Measurements from ENCODE around the gene HSPA12B. TPM values are rescaled to one million over a fixed set of nuclear protein-coding genes. Genes with fewer than 3 reads are reported as not detected.

HSPA12B gene
- total RNA-seq, 1 donor from 2014 or later: not detected

DNA sequence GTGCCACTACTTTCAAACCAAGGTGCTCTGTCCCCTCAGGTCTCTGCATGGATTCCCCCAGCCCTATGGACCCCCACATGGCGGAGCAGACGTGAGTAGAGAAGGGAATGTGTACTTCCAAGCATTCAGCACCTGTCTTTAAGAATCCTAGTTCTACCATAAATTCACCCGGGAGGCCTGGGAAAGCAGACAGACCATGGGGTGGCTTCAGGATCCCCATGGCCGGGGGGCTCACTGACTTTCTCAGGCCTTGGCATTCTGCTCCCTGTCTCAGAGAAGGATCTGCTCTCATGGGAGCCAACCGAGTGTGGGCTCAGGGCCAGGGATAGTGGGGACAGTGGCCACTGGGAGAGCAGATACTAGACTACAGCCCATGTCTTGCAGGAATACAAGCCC, 65.9 kb downstream of the HSPA12B start:
- no peaks in the 10 kb centered on the region for H3K9me3 Mint-ChIP-seq (ENCODE audit: unreplicated experiment)

GRCh38 chr20:3798908-3799248, 66.4 kb downstream of the HSPA12B start:
- no peak for DNase-seq (ENCODE audit: extremely low spot score, unreplicated experiment)
- peaks cover 74% of the 10 kb centered on the region for H3K4me1 Mint-ChIP-seq (ENCODE audit: unreplicated experiment)
- H3K9me3 Mint-ChIP-seq (ENCODE audit: unreplicated experiment): no peaks in the 10 kb centered on the region
- peak overlapping the region; percentile 94 for H3K4me3 Mint-ChIP-seq (ENCODE audit: unreplicated experiment)
- peak overlapping the region; percentile 90 for H3K27ac Mint-ChIP-seq (ENCODE audit: unreplicated experiment)
- H3K36me3 Mint-ChIP-seq (ENCODE audit: unreplicated experiment): peaks cover 46% of the 10 kb centered on the region
- no peak for TF ChIP-seq CTCF (IDR thresholded peaks at IDR 0.05)
- H3K27me3 Mint-ChIP-seq (ENCODE audit: unreplicated experiment): no peaks in the 10 kb centered on the region

More for the DNA sequence above, 65.9 kb downstream of the HSPA12B start:
- H3K27ac Mint-ChIP-seq (ENCODE audit: unreplicated experiment): peak overlapping the region; percentile 90
- H3K4me3 Mint-ChIP-seq (ENCODE audit: unreplicated experiment): peak overlapping the region; percentile 94
- H3K36me3 Mint-ChIP-seq (ENCODE audit: unreplicated experiment): peaks cover 41% of the 10 kb centered on the region
- H3K27me3 Mint-ChIP-seq (ENCODE audit: unreplicated experiment): no peaks in the 10 kb centered on the region
- no peak for TF ChIP-seq CTCF (IDR thresholded peaks at IDR 0.05)
- H3K4me1 Mint-ChIP-seq (ENCODE audit: unreplicated experiment): peaks cover 69% of the 10 kb centered on the region
- DNase-seq (ENCODE audit: extremely low spot score, unreplicated experiment): no peak

DNA sequence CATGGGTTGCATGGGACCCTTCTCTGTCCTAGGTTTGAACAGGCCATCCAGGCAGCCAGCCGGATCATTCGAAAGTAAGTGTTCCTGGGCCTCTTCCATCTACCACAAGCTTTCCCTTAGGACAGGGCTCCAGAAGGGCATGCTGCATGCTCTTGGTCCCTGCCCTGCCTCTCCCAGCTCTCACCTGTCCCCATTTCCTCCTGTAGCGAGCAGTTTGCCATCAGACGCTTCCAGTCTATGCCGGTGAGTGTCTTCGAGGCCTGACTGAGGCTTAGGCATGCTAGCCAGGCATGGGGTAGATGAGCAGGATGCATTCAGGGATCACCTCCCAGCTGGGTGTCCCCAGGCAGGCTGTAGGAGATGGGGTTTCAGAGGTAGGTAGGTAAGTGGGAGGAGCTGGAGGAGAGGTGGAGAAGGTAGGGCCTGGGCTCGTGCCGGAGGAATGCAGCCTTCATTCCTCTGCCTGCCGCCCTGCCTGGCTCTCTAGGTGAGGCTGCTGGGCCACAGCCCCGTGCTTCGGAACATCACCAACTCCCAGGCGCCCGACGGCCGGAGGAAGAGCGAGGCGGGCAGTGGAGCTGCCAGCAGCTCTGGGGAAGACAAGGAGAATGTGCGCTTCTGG, 67.9 kb downstream of the HSPA12B start:
- no peak for TF ChIP-seq CTCF (IDR thresholded peaks at IDR 0.05)
- no peak for DNase-seq (ENCODE audit: extremely low spot score, unreplicated experiment)
- peak overlapping the region; percentile 32 for H3K4me3 Mint-ChIP-seq (ENCODE audit: unreplicated experiment)
- H3K4me1 Mint-ChIP-seq (ENCODE audit: unreplicated experiment): peaks cover 84% of the 10 kb centered on the region
- no peaks in the 10 kb centered on the region for H3K9me3 Mint-ChIP-seq (ENCODE audit: unreplicated experiment)
- H3K27ac Mint-ChIP-seq (ENCODE audit: unreplicated experiment): peak overlapping the region; percentile 64
- H3K27me3 Mint-ChIP-seq (ENCODE audit: unreplicated experiment): no peaks in the 10 kb centered on the region
- peaks cover 59% of the 10 kb centered on the region for H3K36me3 Mint-ChIP-seq (ENCODE audit: unreplicated experiment)

- H3K4me3 Mint-ChIP-seq (ENCODE audit: unreplicated experiment): no peak overlapping the region
- peaks cover 62% of the 10 kb centered on the region for H3K36me3 Mint-ChIP-seq (ENCODE audit: unreplicated experiment)
- TF ChIP-seq CTCF (IDR thresholded peaks at IDR 0.05): no peak
- DNase-seq (ENCODE audit: extremely low spot score, unreplicated experiment): no peak
- H3K27ac Mint-ChIP-seq (ENCODE audit: unreplicated experiment): peak overlapping the region; percentile 83
- H3K9me3 Mint-ChIP-seq (ENCODE audit: unreplicated experiment): no peaks in the 10 kb centered on the region
- peaks cover 84% of the 10 kb centered on the region for H3K4me1 Mint-ChIP-seq (ENCODE audit: unreplicated experiment)
- H3K27me3 Mint-ChIP-seq (ENCODE audit: unreplicated experiment): no peaks in the 10 kb centered on the region
These were observed 68.4 kb downstream of the HSPA12B start for GRCh38 chr20:3800878-3801260.

- Mint-ChIP-seq H3K9me3 (ENCODE audit: unreplicated experiment) (no peaks in the 10 kb centered on the region), H3K27me3 (ENCODE audit: unreplicated experiment) (no peaks in the 10 kb centered on the region), H3K4me1 (ENCODE audit: unreplicated experiment) (peaks cover 87% of the 10 kb centered on the region), H3K4me3 (ENCODE audit: unreplicated experiment) (no peak overlapping the region), H3K36me3 (ENCODE audit: unreplicated experiment) (peaks cover 64% of the 10 kb centered on the region), H3K27ac (ENCODE audit: unreplicated experiment) (peak overlapping the region; percentile 83)
- no peak for DNase-seq (ENCODE audit: extremely low spot score, unreplicated experiment)
- TF ChIP-seq CTCF (IDR thresholded peaks at IDR 0.05): no peak
These were observed 68.8 kb downstream of the HSPA12B start for GRCh38 chr20:3801299-3801698.

Measured in osteocyte (in vitro differentiated cells).